GM04503 (cell line): Measurements from ENCODE around the gene YOD1.
A peak's percentile ranks its signal among the peaks of the same experiment; 100 is the strongest.

Experiments used
- DNase-seq: peaks from one replicate; pipeline ENCODE4 v3.0.0-alpha.2; 2012; ENCODE audit warnings: low read depth

Gene YOD1

GRCh38 chr1:207025146-207025880 is 25.7 kb downstream of the YOD1 start:
- DNase-seq: no peak

GRCh38 chr1:207024202-207025145 is 26.5 kb downstream of the YOD1 start:
- no peak for DNase-seq

GRCh38 chr1:207022996-207023679 is 27.9 kb downstream of the YOD1 start:
- DNase-seq: no peak

GRCh38 chr1:207021876-207022596 is 29.0 kb downstream of the YOD1 start:
- no peak for DNase-seq

- no peak for DNase-seq
Measured at GRCh38 chr1:207021139-207021861, 29.7 kb downstream of the YOD1 start.

- no peak for DNase-seq
Measured at GRCh38 chr1:207020709-207021107, 30.3 kb downstream of the YOD1 start.

- DNase-seq: no peak
Measured at GRCh38 chr1:207020065-207020708, 30.8 kb downstream of the YOD1 start.

GRCh38 chr1:207019661-207020060 is 31.3 kb downstream of the YOD1 start:
- no peak for DNase-seq

- DNase-seq: no peak
Measured at GRCh38 chr1:207019161-207019560, 31.8 kb downstream of the YOD1 start.

- no peak for DNase-seq
Measured at GRCh38 chr1:207018707-207019106, 32.3 kb downstream of the YOD1 start.

- no peak for DNase-seq
Measured at GRCh38 chr1:207017615-207018559, 33.1 kb downstream of the YOD1 start.

GRCh38 chr1:207015791-207016190 is 35.2 kb downstream of the YOD1 start:
- DNase-seq: no peak

- DNase-seq: no peak
Measured at GRCh38 chr1:207014728-207015127, 36.3 kb downstream of the YOD1 start.

- no peak for DNase-seq
Measured at GRCh38 chr1:207013321-207014085, 37.5 kb downstream of the YOD1 start.

- no peak for DNase-seq
Measured at GRCh38 chr1:207010726-207011125, 40.3 kb downstream of the YOD1 start.

- no peak for DNase-seq
Measured at GRCh38 chr1:207009945-207010344, 41.1 kb downstream of the YOD1 start.

- no peak for DNase-seq
Measured at GRCh38 chr1:207009182-207009850, 41.7 kb downstream of the YOD1 start.

- DNase-seq: peak; percentile 94
Measured at GRCh38 chr1:207007352-207008033, 43.5 kb downstream of the YOD1 start.
